Trophoblast cell (in vitro differentiated cells and primary cell): Measurements from ENCODE around the gene SYT15.

Experiments used
- DNase-seq, 2 donors: peaks; one replicate each; pipeline ENCODE4 v3.0.0-alpha.2; 2016
- H2AFZ ChIP-seq: 2 replicates; pipeline ENCODE4 v1.6.1; 2013; ENCODE audit warnings: low read length, moderate library complexity, mild to moderate bottlenecking; ENCODE audit not compliant: insufficient read depth, poor library complexity
- H2AK5ac ChIP-seq: 2 replicates; pipeline ENCODE4 v1.6.1; 2013; ENCODE audit warnings: mild to moderate bottlenecking, low read length
- H2BK120ac ChIP-seq: 2 replicates; pipeline ENCODE4 v1.6.1; 2013; ENCODE audit warnings: low read length, mild to moderate bottlenecking, moderate library complexity; ENCODE audit not compliant: insufficient read depth, poor library complexity
- H2BK12ac ChIP-seq: 2 replicates; pipeline ENCODE4 v1.6.1; 2013; ENCODE audit warnings: mild to moderate bottlenecking, low read length, moderate library complexity
- H2BK5ac ChIP-seq: 2 replicates; pipeline ENCODE4 v1.6.1; 2013; ENCODE audit warnings: low read length, low read depth, moderate library complexity, mild to moderate bottlenecking; ENCODE audit not compliant: poor library complexity
- H3K14ac ChIP-seq: 2 replicates; pipeline ENCODE4 v1.6.1; 2013; ENCODE audit warnings: mild to moderate bottlenecking, low read length
- H3K18ac ChIP-seq: 2 replicates; pipeline ENCODE4 v1.6.1; 2013; ENCODE audit warnings: mild to moderate bottlenecking, low read length
- H3K23ac ChIP-seq: 2 replicates; pipeline ENCODE4 v1.6.1; 2013; ENCODE audit warnings: low read length
- H3K27ac ChIP-seq: 2 replicates; pipeline ENCODE4 v1.5.1; 2013; ENCODE audit warnings: low read depth, mild to moderate bottlenecking, inconsistent platforms, low read length, moderate library complexity
- H3K27me3 ChIP-seq: 2 replicates; pipeline ENCODE4 v1.6.1; 2013; ENCODE audit warnings: inconsistent platforms, mild to moderate bottlenecking, low read length, moderate library complexity; ENCODE audit not compliant: insufficient read depth
- H3K36me3 ChIP-seq, 2 experiments: 1 replicate in 1 of 2; 2 replicates in 1 of 2; pipeline ENCODE4 v1.6.1; 2013; ENCODE audit warnings: low read length in 2 of 2, mild to moderate bottlenecking in 2 of 2, moderate library complexity in 1 of 2; ENCODE audit not compliant: insufficient read depth in 2 of 2, control insufficient read depth in 1 of 2
- H3K4ac ChIP-seq: 2 replicates; pipeline ENCODE4 v1.6.1; 2013; ENCODE audit warnings: low read depth, mild to moderate bottlenecking, low read length, moderate library complexity
- H3K4me1 ChIP-seq, 2 experiments: 1 replicate in 1 of 2; 2 replicates in 1 of 2; pipeline ENCODE4 v1.6.1; 2013; ENCODE audit warnings: low read length in 2 of 2, mild to moderate bottlenecking in 2 of 2, moderate library complexity in 1 of 2; ENCODE audit not compliant: insufficient read depth in 2 of 2, control insufficient read depth in 1 of 2
- H3K4me2 ChIP-seq: 2 replicates; pipeline ENCODE4 v1.6.1; 2013; ENCODE audit warnings: inconsistent platforms, mild to moderate bottlenecking, low read length, moderate library complexity
- H3K4me3 ChIP-seq: 2 replicates; pipeline ENCODE4 v1.5.1; 2013; ENCODE audit warnings: mild to moderate bottlenecking, low read depth, low read length, inconsistent platforms
- H3K79me1 ChIP-seq: one replicate; pipeline ENCODE4 v1.6.1; 2013; ENCODE audit warnings: low read length
- H3K79me2 ChIP-seq: 2 replicates; pipeline ENCODE4 v1.6.1; 2013; ENCODE audit warnings: low read length, mild to moderate bottlenecking; ENCODE audit not compliant: control insufficient read depth, insufficient read depth, poor library complexity
- H3K9ac ChIP-seq: 2 replicates; pipeline ENCODE4 v1.6.1; 2013; ENCODE audit warnings: mild to moderate bottlenecking, low read length
- H3K9me3 ChIP-seq: 2 replicates; pipeline ENCODE4 v1.6.1; 2013; ENCODE audit warnings: low read depth, mild to moderate bottlenecking, control low read depth, inconsistent platforms, low read length; ENCODE audit not compliant: insufficient read depth
- H4K12ac ChIP-seq: 2 replicates; pipeline ENCODE4 v1.6.1; 2013; ENCODE audit warnings: low read depth, mild to moderate bottlenecking, low read length, moderate library complexity
- H4K8ac ChIP-seq: 2 replicates; pipeline ENCODE4 v1.6.1; 2013; ENCODE audit warnings: low read depth, mild to moderate bottlenecking, low read length, moderate library complexity
- H4K91ac ChIP-seq: one replicate; pipeline ENCODE4 v1.6.1; 2013; ENCODE audit warnings: low read depth, mild to moderate bottlenecking, low read length, moderate library complexity
- WGBS: extraction: QIAGEN DNeasy Blood & Tissue Kit; methylation state at CpG from one replicate; pipeline ENCODE4 v1.1.7; 2013; ENCODE audit warnings: missing lambda C conversion rate; ENCODE audit not compliant: insufficient read length, insufficient coverage; ENCODE audit errors: extremely low coverage; 5-methylcytosine and 5-hydroxymethylcytosine counted together

Gene SYT15

DNA sequence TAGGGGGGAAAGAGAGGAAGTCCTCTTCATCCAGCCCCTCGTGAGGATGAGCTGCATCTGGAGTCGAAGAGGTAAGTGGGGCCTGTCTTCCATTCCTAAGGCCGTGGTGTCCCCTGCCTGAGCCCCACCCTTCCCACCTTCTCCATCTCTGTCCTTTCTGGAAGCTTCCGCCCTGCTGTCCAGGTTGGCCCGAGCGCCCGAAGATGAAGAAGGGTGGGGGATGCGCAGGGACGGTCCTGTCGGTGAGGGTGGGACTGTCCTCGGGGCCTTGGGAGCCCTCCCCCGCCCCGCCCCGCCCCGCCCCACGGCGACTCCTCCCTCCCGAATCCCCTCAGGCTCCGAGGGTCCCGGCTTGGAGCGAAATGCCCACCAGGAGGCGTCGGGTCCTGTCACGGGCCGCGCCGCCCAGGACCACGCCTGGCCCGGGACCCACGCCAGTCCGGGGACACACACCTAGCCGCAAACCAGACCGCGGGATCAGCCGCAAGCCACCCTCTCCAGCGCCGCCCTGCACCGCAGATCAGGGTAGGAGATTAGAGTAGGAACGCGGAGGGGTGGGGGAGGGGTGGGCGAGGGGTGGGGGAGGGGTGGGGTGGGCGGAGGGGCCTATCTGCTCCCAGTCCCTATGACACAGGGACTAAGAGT lies 37.8 kb upstream of the SYT15 start:
- H3K79me1 ChIP-seq, result peaks cover 4% of the 10 kb centered on the region
- peak overlapping the region; percentile 37 for H4K12ac ChIP-seq
- H3K4me3 ChIP-seq, result peak overlapping the region; percentile 53
- peak overlapping the region; percentile 53 for H3K4me2 ChIP-seq
- no peaks in the 10 kb centered on the region for H3K9me3 ChIP-seq
- H3K27ac ChIP-seq, result no peak overlapping the region
- H3K4me1 ChIP-seq, result peaks cover 21 to 26% of the 10 kb centered on the region in 2 experiments
- no peak overlapping the region for H3K23ac ChIP-seq
- no peak overlapping the region for H3K9ac ChIP-seq
- peak overlapping the region; percentile 81 for H2AFZ ChIP-seq
- peak overlapping the region; percentile 55 for H2BK120ac ChIP-seq
- peak overlapping the region; percentile 53 for H2BK12ac ChIP-seq
- H4K8ac ChIP-seq, result peak overlapping the region; percentile 35
- H3K36me3 ChIP-seq, result no peaks in the 10 kb centered on the region
- no CpG with 5 or more reads among the region's 42 CpGs for WGBS
- H3K14ac ChIP-seq, result peak overlapping the region; percentile 54
- no peak overlapping the region for H2BK5ac ChIP-seq
- H3K18ac ChIP-seq, result peak overlapping the region; percentile 79
- H4K91ac ChIP-seq, result peak overlapping the region; percentile 52
- H3K79me2 ChIP-seq, result no peaks in the 10 kb centered on the region
- DNase-seq, result peak in 1 of 2 donors; percentile 56
- H3K27me3 ChIP-seq, result no peaks in the 10 kb centered on the region
- peak overlapping the region; percentile 1 for H2AK5ac ChIP-seq
- no peak overlapping the region for H3K4ac ChIP-seq

DNA sequence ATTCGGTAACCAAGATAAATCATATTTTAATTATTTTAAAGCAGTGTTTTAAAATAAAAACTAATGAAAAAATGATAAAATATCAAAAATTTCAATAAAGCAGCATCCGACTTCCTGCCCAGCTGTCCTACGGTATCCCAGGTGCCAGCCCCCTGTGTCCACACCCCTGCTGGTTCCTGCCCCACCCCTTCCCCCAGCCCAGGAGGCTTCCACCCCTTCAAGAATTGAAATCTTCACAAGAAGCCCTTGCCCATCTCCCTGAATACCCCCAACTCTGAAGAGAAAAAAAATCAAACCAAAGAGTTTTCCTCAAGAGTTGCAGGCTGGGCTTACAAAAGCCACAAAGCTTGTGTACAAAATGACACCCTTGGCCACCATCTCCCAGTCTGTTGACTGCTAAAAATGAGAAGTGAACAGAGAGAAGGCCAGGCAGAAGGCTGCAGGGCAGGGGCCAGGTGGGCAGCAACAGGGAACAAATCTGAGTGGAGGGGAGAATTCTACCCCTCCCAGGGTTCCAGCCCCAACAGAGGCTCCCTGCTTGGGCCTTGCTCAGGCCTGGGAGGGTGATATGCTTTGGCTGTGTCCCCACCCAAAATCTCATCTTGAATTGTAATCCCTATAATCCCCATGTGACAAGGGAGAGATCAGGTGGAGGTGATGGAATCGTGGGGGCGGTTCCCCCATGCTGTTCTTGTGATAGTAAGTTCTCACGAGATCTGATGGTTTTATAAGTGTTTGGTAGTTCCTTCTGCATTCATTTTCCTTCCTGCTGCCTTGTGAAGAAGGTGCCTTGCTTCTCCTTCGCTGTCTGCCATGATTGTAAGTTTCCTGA lies 37.0 kb upstream of the SYT15 start:
- Histone ChIP-seq H3K36me3 (no peaks in the 10 kb centered on the region), H3K4me3 (no peak overlapping the region), H2BK120ac (no peak overlapping the region), H3K9me3 (no peaks in the 10 kb centered on the region), H2BK5ac (no peak overlapping the region), H3K14ac (no peak overlapping the region), H3K27me3 (no peaks in the 10 kb centered on the region), H4K91ac (no peak overlapping the region), H3K18ac (no peak overlapping the region), H3K4me1 (peaks cover 21 to 26% of the 10 kb centered on the region in 2 experiments), H4K12ac (no peak overlapping the region), H3K9ac (no peak overlapping the region), H3K4me2 (no peak overlapping the region), H2AK5ac (no peak overlapping the region), H3K23ac (no peak overlapping the region), H4K8ac (no peak overlapping the region), H3K4ac (no peak overlapping the region), H3K79me2 (no peaks in the 10 kb centered on the region), H3K27ac (no peak overlapping the region), H3K79me1 (peaks cover 4% of the 10 kb centered on the region), H2AFZ (no peak overlapping the region), H2BK12ac (no peak overlapping the region)
- WGBS, result no CpG with 5 or more reads among the region's 7 CpGs
- no peak for DNase-seq

DNA sequence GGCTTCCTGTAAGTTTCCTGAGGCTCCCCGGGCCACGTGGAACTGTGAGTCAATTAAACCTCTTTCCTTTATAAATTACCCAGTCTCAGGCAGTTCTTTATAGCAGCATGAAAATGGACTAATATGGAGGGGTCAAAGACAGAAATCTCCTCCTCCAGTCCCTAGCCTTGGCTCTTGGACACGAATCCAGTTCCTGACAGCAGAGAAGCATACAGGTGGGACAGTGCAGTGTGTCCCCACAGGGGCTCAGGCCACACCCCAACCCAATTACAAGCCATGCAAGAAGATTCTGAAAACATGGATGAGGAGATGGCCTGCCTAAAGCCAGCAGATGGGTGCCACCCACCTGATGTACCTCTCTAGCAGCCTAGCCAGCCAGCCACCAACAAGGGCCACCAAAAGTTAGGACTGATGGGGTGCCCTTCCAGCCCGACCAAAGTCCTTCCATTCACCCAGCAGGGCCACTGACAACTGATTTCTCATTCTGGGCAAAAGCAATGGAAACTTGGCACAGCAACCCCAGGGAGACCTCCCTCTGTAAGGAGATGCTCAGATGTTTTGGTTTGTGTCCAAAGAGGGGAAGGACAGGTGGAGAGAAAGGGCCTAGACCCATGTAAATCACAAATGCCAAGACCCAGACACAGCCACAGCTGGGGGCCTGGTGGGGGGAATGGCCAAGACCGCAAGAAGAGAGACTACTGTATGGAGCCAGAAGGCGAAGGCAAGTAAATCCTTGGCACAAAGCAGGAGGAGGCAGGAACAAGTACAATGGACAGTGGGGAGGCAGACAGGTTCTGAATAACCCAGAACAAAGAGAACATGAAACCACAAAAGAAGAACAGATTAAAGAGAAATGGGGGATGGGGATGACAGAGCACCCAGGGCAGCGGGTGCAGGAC lies 36.1 kb upstream of the SYT15 start:
- peaks cover 21 to 26% of the 10 kb centered on the region in 2 experiments for H3K4me1 ChIP-seq
- H3K36me3 ChIP-seq, result no peaks in the 10 kb centered on the region
- H3K14ac ChIP-seq, result no peak overlapping the region
- H3K18ac ChIP-seq, result no peak overlapping the region
- no peak overlapping the region for H3K27ac ChIP-seq
- no peak overlapping the region for H4K8ac ChIP-seq
- no peak overlapping the region for H3K23ac ChIP-seq
- H2AK5ac ChIP-seq, result no peak overlapping the region
- no peak overlapping the region for H3K4me2 ChIP-seq
- H3K27me3 ChIP-seq, result no peaks in the 10 kb centered on the region
- no peak overlapping the region for H3K4me3 ChIP-seq
- H2AFZ ChIP-seq, result no peak overlapping the region
- H3K4ac ChIP-seq, result no peak overlapping the region
- no peak overlapping the region for H2BK12ac ChIP-seq
- H3K79me2 ChIP-seq, result no peaks in the 10 kb centered on the region
- H4K12ac ChIP-seq, result no peak overlapping the region
- H2BK5ac ChIP-seq, result no peak overlapping the region
- WGBS, result no CpG with 5 or more reads among the region's 7 CpGs
- no peak overlapping the region for H3K9ac ChIP-seq
- DNase-seq, result no peak
- no peak overlapping the region for H2BK120ac ChIP-seq
- H3K9me3 ChIP-seq, result no peaks in the 10 kb centered on the region
- H3K79me1 ChIP-seq, result peaks cover 4% of the 10 kb centered on the region
- H4K91ac ChIP-seq, result no peak overlapping the region
